Measurements from ENCODE around the gene SERINC1.

DNA sequence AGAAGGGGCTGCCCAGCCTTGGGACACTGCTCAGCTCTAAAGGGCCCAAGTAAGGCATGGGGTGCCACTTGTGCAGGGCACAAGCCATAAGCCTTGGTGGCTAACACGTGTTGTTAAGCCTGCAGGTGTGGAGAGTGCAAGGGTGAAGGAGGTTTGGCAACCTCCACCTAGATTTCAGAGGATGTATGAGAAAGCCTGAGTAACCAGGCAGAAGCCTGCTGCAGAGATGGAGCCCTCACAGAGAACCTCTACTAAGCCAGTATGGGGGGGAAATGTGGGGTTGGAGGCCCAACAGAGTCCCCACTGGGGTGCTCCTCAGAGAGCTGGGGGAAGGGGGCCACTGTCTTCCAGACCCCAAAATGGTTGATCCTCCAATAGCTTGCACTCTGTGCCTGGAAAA is 32.6 kb downstream of the SERINC1 start:
- TF ChIP-seq EP300 (IDR thresholded peaks at IDR 0.05) (no peak), POLR2AphosphoS5 (IDR thresholded peaks at IDR 0.05) (no peak)
- TF ChIP-seq, protein P1, sequence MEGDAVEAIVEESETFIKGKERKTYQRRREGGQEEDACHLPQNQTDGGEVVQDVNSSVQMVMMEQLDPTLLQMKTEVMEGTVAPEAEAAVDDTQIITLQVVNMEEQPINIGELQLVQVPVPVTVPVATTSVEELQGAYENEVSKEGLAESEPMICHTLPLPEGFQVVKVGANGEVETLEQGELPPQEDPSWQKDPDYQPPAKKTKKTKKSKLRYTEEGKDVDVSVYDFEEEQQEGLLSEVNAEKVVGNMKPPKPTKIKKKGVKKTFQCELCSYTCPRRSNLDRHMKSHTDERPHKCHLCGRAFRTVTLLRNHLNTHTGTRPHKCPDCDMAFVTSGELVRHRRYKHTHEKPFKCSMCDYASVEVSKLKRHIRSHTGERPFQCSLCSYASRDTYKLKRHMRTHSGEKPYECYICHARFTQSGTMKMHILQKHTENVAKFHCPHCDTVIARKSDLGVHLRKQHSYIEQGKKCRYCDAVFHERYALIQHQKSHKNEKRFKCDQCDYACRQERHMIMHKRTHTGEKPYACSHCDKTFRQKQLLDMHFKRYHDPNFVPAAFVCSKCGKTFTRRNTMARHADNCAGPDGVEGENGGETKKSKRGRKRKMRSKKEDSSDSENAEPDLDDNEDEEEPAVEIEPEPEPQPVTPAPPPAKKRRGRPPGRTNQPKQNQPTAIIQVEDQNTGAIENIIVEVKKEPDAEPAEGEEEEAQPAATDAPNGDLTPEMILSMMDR (IDR thresholded peaks at IDR 0.05) = no peak
